ENCODE data around the gene HSD17B11.
"Not testable (repeated sequence)": the region's sequence is repeated elsewhere in the genome, so short reads cannot be mapped to it uniquely, and the experiment has no call there.

Gene HSD17B11

DNA sequence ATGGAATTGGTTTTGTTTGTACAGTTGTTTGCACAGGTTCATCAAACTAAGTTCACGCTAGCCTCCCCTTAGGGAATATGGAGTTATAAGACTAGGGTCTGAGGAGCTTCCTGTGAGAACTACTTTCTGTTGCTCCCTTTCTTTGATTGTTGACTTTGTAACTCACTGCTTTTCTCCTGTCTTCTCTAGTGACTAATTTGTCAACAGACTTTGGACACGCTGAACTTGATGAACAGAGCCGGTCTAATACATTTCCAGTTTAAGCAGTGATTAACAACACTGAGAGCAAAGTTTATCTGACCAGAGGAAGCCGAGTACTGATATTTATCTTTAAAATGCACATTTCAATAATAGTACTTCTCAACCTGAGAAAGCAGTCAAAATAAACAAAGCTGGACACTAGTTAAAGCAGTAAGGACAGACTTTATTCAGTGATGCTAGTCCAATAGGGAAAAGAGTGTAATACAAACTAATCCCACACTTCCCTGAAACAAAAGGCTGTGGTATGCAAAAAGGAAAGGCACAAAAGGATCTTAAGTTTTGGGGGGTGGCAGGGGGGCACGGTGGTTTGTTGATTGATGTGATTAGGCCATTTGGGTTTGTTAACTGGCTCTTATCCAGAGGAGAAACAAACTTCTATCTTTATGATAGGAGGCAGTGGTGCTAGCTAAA, 28.7 kb upstream of the HSD17B11 start:
- Histone ChIP-seq H3K27ac (ENCODE audit: low read depth, low read length) (no peak overlapping the region), H3K9ac (ENCODE audit: low read length) (no peak overlapping the region), H3K27me3 (ENCODE audit: control insufficient read depth, insufficient read depth, low read length) (no peaks in the 10 kb centered on the region), H3K4me1 (ENCODE audit: control insufficient read depth, insufficient read depth, low read length) (no peaks in the 10 kb centered on the region), H3K36me3 (ENCODE audit: control insufficient read depth, insufficient read depth, low read length) (no peaks in the 10 kb centered on the region), H3K4me3 (ENCODE audit: low read length) (no peak overlapping the region)

DNA sequence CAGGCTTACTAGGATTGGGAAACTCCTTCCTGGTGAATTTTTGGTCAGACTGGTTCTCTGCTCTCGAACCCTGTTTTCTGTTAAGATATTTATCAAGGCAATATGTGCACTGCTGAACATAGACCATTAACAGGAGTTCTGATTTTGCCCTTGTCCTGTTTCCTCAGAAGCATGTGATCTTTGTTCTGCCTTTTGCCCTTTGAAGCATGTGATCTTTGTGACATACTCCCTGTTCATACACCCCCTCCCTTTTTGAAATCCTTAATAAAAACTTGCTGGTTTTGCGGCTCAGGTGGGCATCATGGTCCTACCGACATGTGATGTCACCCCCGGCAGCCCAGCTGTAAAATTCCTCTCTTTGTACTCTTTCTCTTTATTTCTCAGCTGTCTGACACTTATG, 27.4 kb upstream of the HSD17B11 start:
- not testable (repeated sequence) for H3K4me1 ChIP-seq (ENCODE audit: control insufficient read depth, insufficient read depth, low read length); H3K4me3 ChIP-seq (ENCODE audit: low read length); H3K9ac ChIP-seq (ENCODE audit: low read length); H3K27me3 ChIP-seq (ENCODE audit: control insufficient read depth, insufficient read depth, low read length); H3K36me3 ChIP-seq (ENCODE audit: control insufficient read depth, insufficient read depth, low read length); H3K27ac ChIP-seq (ENCODE audit: low read depth, low read length)

DNA sequence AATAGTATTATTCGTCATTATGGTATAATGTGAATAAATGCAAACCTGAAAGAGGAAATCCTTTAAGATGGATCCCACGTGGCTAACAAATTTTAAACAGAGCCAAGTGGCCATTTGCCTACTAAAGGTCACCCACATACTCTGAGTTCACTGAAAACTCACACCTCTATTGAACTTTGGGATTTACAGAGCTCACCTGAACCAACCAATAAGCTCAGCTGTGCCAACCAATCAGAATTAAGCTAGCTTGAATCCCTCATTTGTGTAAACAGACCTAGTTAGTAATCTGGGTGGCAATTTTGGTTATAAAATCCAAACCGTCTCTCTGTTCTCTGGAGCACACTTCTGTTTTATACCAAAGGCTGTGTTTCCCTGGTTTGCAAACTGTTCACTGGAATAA, 26.0 kb upstream of the HSD17B11 start:
- Histone ChIP-seq H3K4me1 (ENCODE audit: control insufficient read depth, insufficient read depth, low read length) (no peaks in the 10 kb centered on the region), H3K4me3 (ENCODE audit: low read length) (no peak overlapping the region), H3K27me3 (ENCODE audit: control insufficient read depth, insufficient read depth, low read length) (no peaks in the 10 kb centered on the region), H3K36me3 (ENCODE audit: control insufficient read depth, insufficient read depth, low read length) (no peaks in the 10 kb centered on the region), H3K9ac (ENCODE audit: low read length) (no peak overlapping the region), H3K27ac (ENCODE audit: low read depth, low read length) (no peak overlapping the region)

DNA sequence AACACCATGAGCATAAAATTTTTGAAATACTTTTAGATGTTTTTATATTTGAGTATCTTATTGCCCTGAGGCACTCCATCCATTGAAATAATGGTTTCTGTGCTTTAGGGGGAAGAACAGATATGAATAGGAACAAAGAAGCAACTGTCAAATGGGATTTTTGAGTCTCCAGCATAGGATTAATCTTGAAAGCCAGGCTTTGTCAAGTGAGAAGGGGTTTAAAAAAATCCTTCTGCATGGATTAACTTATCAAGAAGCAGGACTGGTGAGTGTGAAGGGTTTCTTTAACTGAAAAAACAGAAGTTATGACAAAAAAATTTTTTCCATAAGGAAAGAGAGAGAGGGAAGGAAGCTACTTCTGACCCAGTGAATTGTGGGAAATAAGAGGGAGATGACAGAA, 23.8 kb upstream of the HSD17B11 start:
- H3K27ac ChIP-seq (ENCODE audit: low read depth, low read length): no peak overlapping the region
- H3K4me3 ChIP-seq (ENCODE audit: low read length): no peak overlapping the region
- no peak overlapping the region for H3K9ac ChIP-seq (ENCODE audit: low read length)
- H3K36me3 ChIP-seq (ENCODE audit: control insufficient read depth, insufficient read depth, low read length): no peaks in the 10 kb centered on the region
- H3K27me3 ChIP-seq (ENCODE audit: control insufficient read depth, insufficient read depth, low read length): no peaks in the 10 kb centered on the region
- H3K4me1 ChIP-seq (ENCODE audit: control insufficient read depth, insufficient read depth, low read length): no peaks in the 10 kb centered on the region

DNA sequence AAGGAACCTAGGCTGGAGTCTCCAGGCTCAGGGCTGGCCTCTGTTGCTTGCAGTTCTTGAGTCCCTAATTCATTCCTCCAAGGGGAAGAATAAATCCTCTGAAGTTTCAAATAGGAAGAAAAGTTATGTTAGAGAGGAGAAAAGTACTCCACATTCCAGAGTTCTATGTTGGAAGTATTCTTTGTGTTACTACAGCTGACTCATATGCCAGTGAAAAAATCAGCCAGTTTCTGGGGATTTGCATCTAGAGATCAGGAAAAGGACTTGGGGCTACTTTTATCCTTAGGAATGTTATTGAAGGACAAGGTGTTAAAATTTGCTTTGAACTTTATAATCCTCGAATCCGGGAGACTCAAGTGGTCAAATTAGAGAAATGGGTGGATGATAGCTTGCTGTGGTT, 19.7 kb upstream of the HSD17B11 start:
- Histone ChIP-seq H3K27me3 (ENCODE audit: control insufficient read depth, insufficient read depth, low read length) (no peaks in the 10 kb centered on the region), H3K4me1 (ENCODE audit: control insufficient read depth, insufficient read depth, low read length) (no peaks in the 10 kb centered on the region), H3K36me3 (ENCODE audit: control insufficient read depth, insufficient read depth, low read length) (no peaks in the 10 kb centered on the region), H3K4me3 (ENCODE audit: low read length) (no peak overlapping the region), H3K9ac (ENCODE audit: low read length) (no peak overlapping the region), H3K27ac (ENCODE audit: low read depth, low read length) (no peak overlapping the region)

DNA sequence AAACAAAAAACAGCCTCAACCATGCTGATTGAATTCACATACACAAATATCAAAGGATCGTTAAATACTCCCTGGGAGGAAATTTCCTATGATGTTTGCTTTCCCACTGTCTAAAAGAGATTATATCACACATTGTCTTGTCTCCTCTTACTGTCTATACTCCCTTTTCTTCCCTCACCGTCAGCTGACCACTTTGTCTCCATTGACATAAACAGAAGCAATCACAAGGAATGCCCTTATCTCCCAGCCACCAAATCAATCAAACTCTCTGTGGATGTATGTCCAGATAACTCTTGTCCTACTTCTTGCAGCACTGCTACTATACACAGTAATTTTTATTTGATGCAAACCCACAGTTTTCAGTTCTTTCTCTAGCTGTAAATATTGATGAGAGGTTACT, 19.2 kb upstream of the HSD17B11 start:
- no peak overlapping the region for H3K9ac ChIP-seq (ENCODE audit: low read length)
- no peaks in the 10 kb centered on the region for H3K4me1 ChIP-seq (ENCODE audit: control insufficient read depth, insufficient read depth, low read length)
- no peak overlapping the region for H3K4me3 ChIP-seq (ENCODE audit: low read length)
- H3K27ac ChIP-seq (ENCODE audit: low read depth, low read length): no peak overlapping the region
- no peaks in the 10 kb centered on the region for H3K36me3 ChIP-seq (ENCODE audit: control insufficient read depth, insufficient read depth, low read length)
- no peaks in the 10 kb centered on the region for H3K27me3 ChIP-seq (ENCODE audit: control insufficient read depth, insufficient read depth, low read length)

DNA sequence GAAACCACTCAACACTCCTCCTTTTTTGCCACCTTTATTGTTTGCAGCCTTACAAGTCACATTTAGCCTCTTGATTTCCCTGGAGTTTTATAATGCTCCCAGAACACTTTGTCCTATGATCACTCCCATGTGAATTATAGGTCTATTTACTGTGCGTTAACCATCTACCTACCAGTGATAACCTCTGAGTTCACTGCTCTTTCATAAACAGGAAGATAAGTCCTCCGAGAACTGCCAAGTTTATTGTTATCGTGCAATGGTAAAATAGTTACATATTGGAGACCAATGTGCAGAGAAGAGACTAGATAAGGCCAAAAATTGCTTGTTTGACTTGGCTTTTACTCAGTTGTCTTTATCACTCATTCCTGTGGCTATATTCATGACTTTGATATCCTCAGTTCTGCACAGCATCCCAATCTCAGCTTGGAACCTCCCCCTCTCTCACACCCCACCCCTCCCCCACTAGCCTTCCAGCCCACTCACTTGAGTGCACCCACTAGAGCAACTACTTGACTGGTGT, 18.5 kb upstream of the HSD17B11 start:
- Histone ChIP-seq H3K4me3 (ENCODE audit: low read length) (no peak overlapping the region), H3K27ac (ENCODE audit: low read depth, low read length) (no peak overlapping the region), H3K27me3 (ENCODE audit: control insufficient read depth, insufficient read depth, low read length) (no peaks in the 10 kb centered on the region), H3K36me3 (ENCODE audit: control insufficient read depth, insufficient read depth, low read length) (no peaks in the 10 kb centered on the region), H3K9ac (ENCODE audit: low read length) (no peak overlapping the region), H3K4me1 (ENCODE audit: control insufficient read depth, insufficient read depth, low read length) (no peaks in the 10 kb centered on the region)

DNA sequence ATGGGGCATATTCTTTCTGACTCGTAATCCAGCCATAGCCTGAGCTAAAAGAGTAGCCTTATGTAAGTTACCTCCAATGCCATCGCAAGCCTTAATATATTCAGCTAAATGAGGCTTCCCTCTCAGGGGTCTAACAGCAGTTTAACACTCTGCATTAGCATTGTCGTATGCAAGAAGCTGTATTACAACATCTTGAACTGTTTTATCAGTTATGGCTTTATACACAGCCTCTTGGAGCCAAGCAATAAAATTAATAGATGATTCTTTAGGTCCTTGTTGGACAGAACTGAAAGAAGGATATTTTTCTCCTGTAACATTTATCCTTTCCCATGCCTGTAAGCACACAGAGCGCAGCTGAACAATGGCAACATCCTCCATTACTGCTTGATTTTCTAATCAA, 15.9 kb upstream of the HSD17B11 start:
- not testable (repeated sequence) for H3K27ac ChIP-seq (ENCODE audit: low read depth, low read length); H3K4me3 ChIP-seq (ENCODE audit: low read length); H3K4me1 ChIP-seq (ENCODE audit: control insufficient read depth, insufficient read depth, low read length); H3K36me3 ChIP-seq (ENCODE audit: control insufficient read depth, insufficient read depth, low read length); H3K27me3 ChIP-seq (ENCODE audit: control insufficient read depth, insufficient read depth, low read length); H3K9ac ChIP-seq (ENCODE audit: low read length)

DNA sequence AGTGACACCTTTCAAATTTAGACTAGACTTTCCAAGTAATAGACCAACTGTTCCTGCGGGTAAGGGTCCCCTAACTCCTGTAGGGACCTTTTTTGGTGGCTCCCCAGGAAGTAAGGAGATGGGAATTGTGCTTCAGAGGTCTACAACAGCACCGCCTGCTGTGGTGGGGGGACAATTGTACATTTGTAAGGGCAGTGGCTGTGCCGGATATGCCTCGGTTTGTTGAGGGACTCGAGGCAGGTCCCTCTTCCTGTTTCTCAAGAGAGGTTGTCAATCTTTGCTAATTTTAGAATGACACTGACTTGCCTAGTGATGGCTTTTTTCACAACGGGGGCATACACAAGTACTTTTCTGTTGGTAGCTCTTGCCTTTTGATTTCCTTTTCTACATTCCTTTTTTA, 15.5 kb upstream of the HSD17B11 start:
- Histone ChIP-seq H3K4me1 (ENCODE audit: control insufficient read depth, insufficient read depth, low read length) (no peaks in the 10 kb centered on the region), H3K27ac (ENCODE audit: low read depth, low read length) (no peak overlapping the region), H3K4me3 (ENCODE audit: low read length) (no peak overlapping the region), H3K27me3 (ENCODE audit: control insufficient read depth, insufficient read depth, low read length) (no peaks in the 10 kb centered on the region), H3K36me3 (ENCODE audit: control insufficient read depth, insufficient read depth, low read length) (no peaks in the 10 kb centered on the region), H3K9ac (ENCODE audit: low read length) (no peak overlapping the region)

DNA sequence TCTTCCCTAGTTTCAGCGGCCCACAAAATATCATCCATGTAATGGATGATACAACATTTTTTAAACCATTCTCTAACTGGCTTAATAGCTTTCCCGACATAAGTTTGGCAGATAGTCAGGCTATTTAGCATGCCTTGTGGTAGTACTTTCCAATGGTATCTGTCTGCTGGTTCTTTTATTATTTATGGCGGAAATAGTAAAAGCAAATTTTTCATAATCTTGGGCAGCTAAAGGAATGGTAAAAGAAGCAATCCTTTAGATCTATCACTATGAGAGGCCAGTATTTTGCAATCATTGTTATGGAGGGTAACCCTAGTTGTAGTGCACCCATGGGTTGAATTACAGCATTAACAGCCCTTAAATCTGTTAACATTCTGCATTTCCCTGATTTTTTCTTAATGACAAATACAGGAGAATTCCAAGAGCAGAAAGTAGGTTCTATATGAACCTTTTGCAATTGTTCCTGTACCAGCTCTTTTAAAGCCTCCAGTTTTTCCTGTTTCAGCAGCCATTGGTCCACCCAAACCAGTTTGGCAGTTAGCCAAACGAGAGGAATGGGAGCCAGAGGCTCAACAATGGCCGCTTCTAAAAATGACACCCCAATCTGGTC, 14.3 kb upstream of the HSD17B11 start:
- H3K36me3 ChIP-seq (ENCODE audit: control insufficient read depth, insufficient read depth, low read length): no peaks in the 10 kb centered on the region
- H3K27ac ChIP-seq (ENCODE audit: low read depth, low read length): no peak overlapping the region
- no peak overlapping the region for H3K4me3 ChIP-seq (ENCODE audit: low read length)
- H3K4me1 ChIP-seq (ENCODE audit: control insufficient read depth, insufficient read depth, low read length): no peaks in the 10 kb centered on the region
- H3K9ac ChIP-seq (ENCODE audit: low read length): no peak overlapping the region
- H3K27me3 ChIP-seq (ENCODE audit: control insufficient read depth, insufficient read depth, low read length): no peaks in the 10 kb centered on the region

DNA sequence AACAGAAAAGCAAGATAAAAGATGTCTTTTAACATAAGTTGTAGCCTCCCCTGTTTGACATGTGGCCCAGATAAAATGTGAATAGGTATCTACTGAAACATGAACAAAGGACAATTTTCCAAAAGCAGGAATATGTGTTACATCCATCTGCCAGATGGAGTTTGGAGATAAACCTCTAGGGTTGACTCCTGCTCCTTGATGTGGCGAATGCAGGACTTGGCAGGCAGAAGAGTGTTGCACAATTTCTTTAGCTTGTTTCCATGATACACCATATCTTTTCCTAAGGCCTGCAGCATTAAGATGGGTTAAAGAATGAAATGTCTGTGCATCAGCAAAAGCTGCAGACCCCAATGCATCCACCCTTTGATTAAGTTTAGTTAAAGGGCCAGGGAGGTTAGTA, 12.7 kb upstream of the HSD17B11 start:
- not testable (repeated sequence) for H3K9ac ChIP-seq (ENCODE audit: low read length); H3K4me3 ChIP-seq (ENCODE audit: low read length); H3K27ac ChIP-seq (ENCODE audit: low read depth, low read length); H3K4me1 ChIP-seq (ENCODE audit: control insufficient read depth, insufficient read depth, low read length); H3K36me3 ChIP-seq (ENCODE audit: control insufficient read depth, insufficient read depth, low read length); H3K27me3 ChIP-seq (ENCODE audit: control insufficient read depth, insufficient read depth, low read length)

DNA sequence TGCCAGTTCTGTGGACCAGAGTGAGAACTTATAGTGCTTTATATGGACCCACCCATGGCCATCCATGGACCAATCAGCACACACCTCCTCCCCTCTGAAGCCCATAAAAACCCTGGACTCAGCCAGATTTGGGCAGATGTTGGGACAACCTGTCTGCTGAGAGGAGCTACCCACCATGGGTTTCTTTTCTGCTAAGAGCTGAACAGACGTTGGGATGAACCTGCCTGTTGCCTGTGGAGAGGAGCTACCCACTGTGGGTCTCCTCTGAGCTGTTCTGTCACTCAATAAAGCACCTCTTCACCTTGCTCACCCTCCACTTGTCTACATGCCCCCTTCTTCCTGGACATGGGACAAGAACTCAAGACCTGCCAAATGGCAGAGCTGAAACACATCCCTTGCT, 9.0 kb upstream of the HSD17B11 start:
- no peak overlapping the region for H3K9ac ChIP-seq (ENCODE audit: low read length)

DNA sequence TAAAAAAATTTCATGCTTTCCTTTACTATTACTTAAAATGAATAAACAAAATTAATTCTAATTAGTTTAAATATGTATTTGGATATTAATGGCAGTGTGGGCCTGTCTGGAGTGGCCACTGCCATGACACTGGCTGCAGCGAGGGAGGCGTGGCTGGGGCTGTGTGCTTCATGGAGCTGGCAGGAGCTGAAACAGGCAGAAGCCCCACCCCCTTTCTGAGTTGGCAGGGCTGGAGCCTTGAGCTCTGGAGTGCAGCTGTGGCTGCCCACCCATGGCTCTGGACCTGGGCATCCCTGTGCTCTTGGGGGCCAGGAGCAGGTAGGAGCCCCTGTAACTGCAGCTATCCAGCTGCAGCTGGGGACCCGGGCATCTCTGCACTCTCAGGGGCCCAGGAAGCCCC, 8.2 kb upstream of the HSD17B11 start:
- H3K27me3 ChIP-seq (ENCODE audit: control insufficient read depth, insufficient read depth, low read length): no peaks in the 10 kb centered on the region
- H3K36me3 ChIP-seq (ENCODE audit: control insufficient read depth, insufficient read depth, low read length): no peaks in the 10 kb centered on the region
- no peak overlapping the region for H3K9ac ChIP-seq (ENCODE audit: low read length)
- H3K27ac ChIP-seq (ENCODE audit: low read depth, low read length): no peak overlapping the region
- H3K4me1 ChIP-seq (ENCODE audit: control insufficient read depth, insufficient read depth, low read length): no peaks in the 10 kb centered on the region
- H3K4me3 ChIP-seq (ENCODE audit: low read length): no peak overlapping the region

More for the DNA sequence above, 9.0 kb upstream of the HSD17B11 start:
- Histone ChIP-seq H3K4me1 (ENCODE audit: control insufficient read depth, insufficient read depth, low read length) (no peaks in the 10 kb centered on the region), H3K36me3 (ENCODE audit: control insufficient read depth, insufficient read depth, low read length) (no peaks in the 10 kb centered on the region), H3K27ac (ENCODE audit: low read depth, low read length) (no peak overlapping the region), H3K4me3 (ENCODE audit: low read length) (no peak overlapping the region), H3K27me3 (ENCODE audit: control insufficient read depth, insufficient read depth, low read length) (no peaks in the 10 kb centered on the region)
